Measurements from ENCODE around the gene RBMS3.
"Not testable (repeated sequence)": the region's sequence is repeated elsewhere in the genome, so short reads cannot be mapped to it uniquely, and the experiment has no call there.

The RBMS3 gene

DNA sequence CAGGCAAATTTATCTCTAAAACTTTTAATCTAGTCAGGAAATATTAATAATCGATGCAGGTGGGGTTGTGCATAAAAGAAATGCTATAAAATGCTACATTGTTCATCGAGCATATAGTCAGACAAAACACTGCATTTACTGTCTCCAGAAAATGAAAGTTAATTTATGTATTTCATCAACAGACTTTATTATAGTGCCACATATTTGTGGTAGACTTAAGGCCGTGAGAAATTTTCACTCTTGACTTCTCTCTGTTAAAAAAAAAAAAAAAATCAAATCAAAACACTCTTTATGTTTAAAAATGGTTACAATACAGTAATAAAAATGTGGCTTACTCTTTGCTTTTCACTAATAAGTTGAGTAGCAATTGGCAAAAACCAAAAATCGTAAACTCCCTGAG, 67.4 kb downstream of the RBMS3 start:
- DNase-seq (ENCODE audit: low spot score) = no peak
- in situ Hi-C loops (cut with MboI; ENCODE audit: low sequenced_read_pairs, unreplicated experiment) = no loop called here
- TF ChIP-seq, protein P1, sequence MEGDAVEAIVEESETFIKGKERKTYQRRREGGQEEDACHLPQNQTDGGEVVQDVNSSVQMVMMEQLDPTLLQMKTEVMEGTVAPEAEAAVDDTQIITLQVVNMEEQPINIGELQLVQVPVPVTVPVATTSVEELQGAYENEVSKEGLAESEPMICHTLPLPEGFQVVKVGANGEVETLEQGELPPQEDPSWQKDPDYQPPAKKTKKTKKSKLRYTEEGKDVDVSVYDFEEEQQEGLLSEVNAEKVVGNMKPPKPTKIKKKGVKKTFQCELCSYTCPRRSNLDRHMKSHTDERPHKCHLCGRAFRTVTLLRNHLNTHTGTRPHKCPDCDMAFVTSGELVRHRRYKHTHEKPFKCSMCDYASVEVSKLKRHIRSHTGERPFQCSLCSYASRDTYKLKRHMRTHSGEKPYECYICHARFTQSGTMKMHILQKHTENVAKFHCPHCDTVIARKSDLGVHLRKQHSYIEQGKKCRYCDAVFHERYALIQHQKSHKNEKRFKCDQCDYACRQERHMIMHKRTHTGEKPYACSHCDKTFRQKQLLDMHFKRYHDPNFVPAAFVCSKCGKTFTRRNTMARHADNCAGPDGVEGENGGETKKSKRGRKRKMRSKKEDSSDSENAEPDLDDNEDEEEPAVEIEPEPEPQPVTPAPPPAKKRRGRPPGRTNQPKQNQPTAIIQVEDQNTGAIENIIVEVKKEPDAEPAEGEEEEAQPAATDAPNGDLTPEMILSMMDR (IDR thresholded peaks at IDR 0.05; ENCODE audit: borderline replicate concordance, control extremely low read depth, extremely low read depth, insufficient read depth, missing control alignments) = no peak

- TF ChIP-seq, protein P1 (IDR thresholded peaks at IDR 0.05; ENCODE audit: borderline replicate concordance, control extremely low read depth, extremely low read depth, insufficient read depth, missing control alignments) = no peak
- in situ Hi-C loops (cut with MboI; ENCODE audit: low sequenced_read_pairs, unreplicated experiment) = no loop called here
- no peak for DNase-seq (ENCODE audit: low spot score)
Measured at GRCh38 chr3:29349049-29349448, 68.2 kb downstream of the RBMS3 start.

GRCh38 chr3:29353807-29354206, 72.9 kb downstream of the RBMS3 start:
- TF ChIP-seq, protein P1 (IDR thresholded peaks at IDR 0.05; ENCODE audit: borderline replicate concordance, control extremely low read depth, extremely low read depth, insufficient read depth, missing control alignments) = no peak
- in situ Hi-C loops (cut with MboI; ENCODE audit: low sequenced_read_pairs, unreplicated experiment) = no loop called here
- DNase-seq (ENCODE audit: low spot score) = no peak

DNA sequence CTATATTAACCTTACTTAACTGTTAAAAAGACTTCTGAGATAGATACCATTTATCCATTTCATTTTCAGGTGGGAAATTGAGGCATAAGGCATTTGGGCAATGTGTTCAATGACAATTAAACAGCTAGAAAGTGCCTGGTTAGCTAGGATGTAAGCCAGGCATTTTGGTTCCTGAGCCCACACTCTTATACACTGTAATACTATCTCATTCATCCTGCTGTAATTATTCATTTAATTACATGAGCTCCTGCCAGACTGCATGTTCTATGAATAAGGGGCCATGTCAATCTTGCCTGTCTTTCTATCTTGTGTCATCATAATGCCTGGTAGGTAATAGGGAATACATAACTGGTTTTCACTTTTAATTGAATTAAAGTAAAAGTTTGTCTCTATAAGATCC, 74.0 kb downstream of the RBMS3 start:
- in situ Hi-C loops (cut with MboI; ENCODE audit: low sequenced_read_pairs, unreplicated experiment) = no loop called here
- TF ChIP-seq, protein P1 (IDR thresholded peaks at IDR 0.05; ENCODE audit: borderline replicate concordance, control extremely low read depth, extremely low read depth, insufficient read depth, missing control alignments) = no peak

DNA sequence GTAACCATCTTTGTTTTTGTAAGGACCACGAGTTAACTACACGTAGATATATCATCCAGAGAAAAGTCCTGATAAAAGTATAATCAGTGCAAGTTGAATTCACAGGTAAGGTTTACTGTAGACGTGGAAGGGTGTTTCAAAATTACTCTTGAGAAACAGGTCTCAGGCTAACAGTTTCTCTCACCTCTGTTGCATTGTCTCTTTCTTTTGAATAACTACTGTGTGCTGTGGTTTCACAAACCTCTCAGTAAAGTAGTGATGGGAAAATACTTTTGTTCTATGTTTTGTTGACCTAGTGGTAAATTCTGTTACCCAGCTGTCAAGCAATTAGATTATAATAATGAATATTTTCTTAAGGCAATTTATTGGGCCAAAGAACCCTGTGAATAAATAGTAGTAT, 75.2 kb downstream of the RBMS3 start:
- no peak for DNase-seq (ENCODE audit: low spot score)
- in situ Hi-C loops (cut with MboI; ENCODE audit: low sequenced_read_pairs, unreplicated experiment) = no loop called here
- TF ChIP-seq, protein P1 (IDR thresholded peaks at IDR 0.05; ENCODE audit: borderline replicate concordance, control extremely low read depth, extremely low read depth, insufficient read depth, missing control alignments) = no peak

More for the DNA sequence above, 74.0 kb downstream of the RBMS3 start:
- DNase-seq (ENCODE audit: low spot score) = no peak

- not testable (repeated sequence) for DNase-seq (ENCODE audit: low spot score)
Measured at GRCh38 chr3:29360289-29360688, 79.4 kb downstream of the RBMS3 start.

DNA sequence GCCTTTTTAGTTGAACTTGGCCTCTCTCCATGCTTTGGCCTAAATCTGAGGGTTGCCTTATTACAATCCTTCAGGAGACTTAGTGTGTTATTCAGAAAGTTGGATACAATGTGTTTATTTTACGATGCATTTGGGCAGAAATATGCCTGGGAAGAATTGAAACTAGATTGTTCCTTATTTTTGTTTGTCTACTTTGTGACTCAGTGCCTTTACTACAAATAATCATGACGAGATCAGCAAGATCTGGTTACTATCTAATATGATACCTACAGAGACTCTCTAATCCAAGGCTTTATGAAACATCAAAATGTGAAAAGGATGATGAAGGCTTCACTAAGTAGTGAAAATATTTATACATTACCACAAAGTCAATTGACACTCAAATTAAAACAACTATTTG, 82.2 kb downstream of the RBMS3 start:
- no peak for DNase-seq (ENCODE audit: low spot score)
- TF ChIP-seq, protein P1 (IDR thresholded peaks at IDR 0.05; ENCODE audit: borderline replicate concordance, control extremely low read depth, extremely low read depth, insufficient read depth, missing control alignments) = no peak
- in situ Hi-C loops (cut with MboI; ENCODE audit: low sequenced_read_pairs, unreplicated experiment) = no loop called here

More at GRCh38 chr3:29360289-29360688, 79.4 kb downstream of the RBMS3 start:
- in situ Hi-C loops (cut with MboI; ENCODE audit: low sequenced_read_pairs, unreplicated experiment) = not testable (repeated sequence)
